Cerebellar nuclear complex (tissue), 1 donor: ENCODE measurements around the gene PTPN6.

ENCODE experiments used
- DNase-seq, 2 experiments: peaks; one replicate each; lab custom pipeline; 2025; lab: John Stamatoyannopoulos, UW

The PTPN6 gene

GRCh38 chr12:7009512-7009911 lies 58.4 kb downstream of the PTPN6 start:
- DNase-seq, result no peak
